SJCRH30 (cell line): ENCODE results near the gene PXDN. TPM values are rescaled to one million over a fixed set of nuclear protein-coding genes. Genes with fewer than 3 reads are reported as not detected.

Source experiments
- DNase-seq, 2 experiments: peaks; one replicate each; pipeline ENCODE4 v3.0.0-alpha.2; 2015 to 2020
- H3K27ac ChIP-seq: fragments of 250-450 bp; sonication (Bioruptor Pico); 2 replicates; pipeline ENCODE4 v1.5.1; 2020; ENCODE audit warnings: mild to moderate bottlenecking, moderate library complexity
- H3K27me3 ChIP-seq: fragments of 250-450 bp; sonication (Bioruptor Pico); 2 replicates; pipeline ENCODE4 v1.5.1; 2020; ENCODE audit warnings: mild to moderate bottlenecking, moderate library complexity
- H3K36me3 ChIP-seq: fragments of 250-450 bp; sonication (Bioruptor Pico); 2 replicates; pipeline ENCODE4 v1.5.1; 2020; ENCODE audit warnings: mild to moderate bottlenecking, moderate library complexity
- H3K4me1 ChIP-seq: fragments of 250-450 bp; sonication (Bioruptor Pico); 2 replicates; pipeline ENCODE4 v1.5.1; 2020; ENCODE audit warnings: mild to moderate bottlenecking, moderate library complexity
- H3K4me3 ChIP-seq: fragments of 250-450 bp; sonication (Bioruptor Pico); 2 replicates; pipeline ENCODE4 v1.5.1; 2020; ENCODE audit warnings: mild to moderate bottlenecking, moderate library complexity
- H3K9me3 ChIP-seq: fragments of 250-450 bp; sonication (Bioruptor Pico); replicated peaks from 2 replicates; pipeline ENCODE4 v1.5.1; 2020; ENCODE audit warnings: mild to moderate bottlenecking, moderate library complexity
- total RNA-seq: library from RNA; depleted of rRNA; stranded (reverse); fragments of >200 nt; shearing (Covaris generic); gene quantifications from 2 replicates; pipeline ENCODE4 v1.2.3, GENCODE V29; 2014; rRNA removed

Gene PXDN, protein sequence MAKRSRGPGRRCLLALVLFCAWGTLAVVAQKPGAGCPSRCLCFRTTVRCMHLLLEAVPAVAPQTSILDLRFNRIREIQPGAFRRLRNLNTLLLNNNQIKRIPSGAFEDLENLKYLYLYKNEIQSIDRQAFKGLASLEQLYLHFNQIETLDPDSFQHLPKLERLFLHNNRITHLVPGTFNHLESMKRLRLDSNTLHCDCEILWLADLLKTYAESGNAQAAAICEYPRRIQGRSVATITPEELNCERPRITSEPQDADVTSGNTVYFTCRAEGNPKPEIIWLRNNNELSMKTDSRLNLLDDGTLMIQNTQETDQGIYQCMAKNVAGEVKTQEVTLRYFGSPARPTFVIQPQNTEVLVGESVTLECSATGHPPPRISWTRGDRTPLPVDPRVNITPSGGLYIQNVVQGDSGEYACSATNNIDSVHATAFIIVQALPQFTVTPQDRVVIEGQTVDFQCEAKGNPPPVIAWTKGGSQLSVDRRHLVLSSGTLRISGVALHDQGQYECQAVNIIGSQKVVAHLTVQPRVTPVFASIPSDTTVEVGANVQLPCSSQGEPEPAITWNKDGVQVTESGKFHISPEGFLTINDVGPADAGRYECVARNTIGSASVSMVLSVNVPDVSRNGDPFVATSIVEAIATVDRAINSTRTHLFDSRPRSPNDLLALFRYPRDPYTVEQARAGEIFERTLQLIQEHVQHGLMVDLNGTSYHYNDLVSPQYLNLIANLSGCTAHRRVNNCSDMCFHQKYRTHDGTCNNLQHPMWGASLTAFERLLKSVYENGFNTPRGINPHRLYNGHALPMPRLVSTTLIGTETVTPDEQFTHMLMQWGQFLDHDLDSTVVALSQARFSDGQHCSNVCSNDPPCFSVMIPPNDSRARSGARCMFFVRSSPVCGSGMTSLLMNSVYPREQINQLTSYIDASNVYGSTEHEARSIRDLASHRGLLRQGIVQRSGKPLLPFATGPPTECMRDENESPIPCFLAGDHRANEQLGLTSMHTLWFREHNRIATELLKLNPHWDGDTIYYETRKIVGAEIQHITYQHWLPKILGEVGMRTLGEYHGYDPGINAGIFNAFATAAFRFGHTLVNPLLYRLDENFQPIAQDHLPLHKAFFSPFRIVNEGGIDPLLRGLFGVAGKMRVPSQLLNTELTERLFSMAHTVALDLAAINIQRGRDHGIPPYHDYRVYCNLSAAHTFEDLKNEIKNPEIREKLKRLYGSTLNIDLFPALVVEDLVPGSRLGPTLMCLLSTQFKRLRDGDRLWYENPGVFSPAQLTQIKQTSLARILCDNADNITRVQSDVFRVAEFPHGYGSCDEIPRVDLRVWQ (N-terminal part only)
- total RNA-seq, result 312 and 322 TPM in 2 replicates

DNA sequence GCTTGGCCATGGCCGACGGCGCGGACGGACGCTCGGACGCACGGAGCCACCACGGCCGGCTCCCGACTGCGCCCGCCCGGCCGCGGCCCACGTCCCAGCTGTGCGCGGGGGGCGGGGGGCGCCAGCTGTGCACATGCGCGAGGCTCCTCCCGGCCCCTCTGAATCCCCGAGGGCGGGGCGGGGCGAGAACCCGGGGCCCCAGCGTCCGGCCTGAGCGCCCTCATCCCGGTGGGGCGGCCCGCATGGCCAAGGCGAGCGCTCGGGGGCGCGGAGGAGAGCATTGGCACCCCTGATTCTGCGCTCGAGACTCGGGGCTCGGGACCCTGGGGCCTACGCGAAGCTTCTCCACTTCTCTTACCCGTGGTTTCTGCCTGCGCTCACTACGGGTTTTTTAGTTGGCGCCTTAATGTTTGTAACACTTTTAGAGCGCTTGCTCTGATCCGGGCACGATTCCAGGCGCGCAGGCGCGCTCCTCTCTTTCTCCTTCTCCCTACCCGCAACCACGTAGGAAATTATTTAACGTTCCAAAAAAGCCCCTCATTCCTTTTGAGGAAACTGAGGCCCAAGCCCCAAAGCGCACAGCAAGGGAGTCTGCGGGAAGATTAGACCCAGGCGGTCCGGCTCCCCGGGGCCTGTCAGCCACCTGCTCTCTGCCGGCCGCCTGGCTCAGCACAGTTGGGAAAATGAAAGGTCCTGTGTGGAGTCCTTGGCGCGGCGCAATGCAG is at the start of gene PXDN:
TSS of gene PXDN (minus strand) at position 70 of the 725 bp plus-strand sequence. CDS start at position 10, 60 bp downstream.
- peak; percentile 82 to 88 for DNase-seq
- no peaks in the 10 kb centered on the region for H3K27me3 ChIP-seq
- peaks cover 30% of the 10 kb centered on the region for H3K4me1 ChIP-seq
- H3K36me3 ChIP-seq, result peaks cover 17% of the 10 kb centered on the region
- peak within 1 kb of the TSS; percentile 93 for H3K27ac ChIP-seq
- no peaks in the 10 kb centered on the region for H3K9me3 ChIP-seq
- H3K4me3 ChIP-seq, result peak within 1 kb of the TSS; percentile 96

DNA sequence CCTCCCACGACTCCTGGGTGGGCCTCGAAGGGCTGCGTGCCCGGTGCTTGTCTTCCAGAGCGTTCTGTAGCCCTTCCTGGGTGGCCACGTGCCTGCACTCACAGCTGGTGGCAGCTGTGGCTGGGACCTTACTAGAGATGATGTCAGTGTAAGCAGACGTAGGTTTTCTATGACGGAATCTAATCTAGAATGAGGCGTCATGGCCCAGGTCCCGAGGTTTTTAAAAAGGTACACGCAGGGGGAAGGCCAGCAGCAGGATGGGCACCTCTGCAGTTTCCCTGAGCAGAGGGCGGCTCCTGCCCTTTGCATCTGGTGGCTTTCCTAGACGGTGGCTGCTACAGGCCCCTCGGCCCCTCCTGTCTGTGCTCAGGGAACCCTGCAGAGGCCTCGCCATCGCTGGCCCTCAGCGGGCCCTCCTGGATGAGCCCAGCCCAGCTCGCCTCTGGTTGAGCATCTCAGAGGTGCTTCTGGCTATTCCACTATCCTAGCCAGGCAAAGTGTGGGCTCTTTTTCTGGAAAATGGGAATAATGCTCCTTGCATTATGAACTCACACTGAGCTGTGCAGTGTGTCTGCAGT is 49.6 kb upstream of the PXDN start:
- no peaks in the 10 kb centered on the region for H3K36me3 ChIP-seq
- H3K27ac ChIP-seq, result no peak overlapping the region; the same call in 1 of the 2 replicates
- H3K9me3 ChIP-seq, result no peaks in the 10 kb centered on the region
- H3K4me3 ChIP-seq, result no peak overlapping the region
- peak; percentile 67 to 68 for DNase-seq
- H3K27me3 ChIP-seq, result no peaks in the 10 kb centered on the region
- peaks cover 38% of the 10 kb centered on the region for H3K4me1 ChIP-seq

DNA sequence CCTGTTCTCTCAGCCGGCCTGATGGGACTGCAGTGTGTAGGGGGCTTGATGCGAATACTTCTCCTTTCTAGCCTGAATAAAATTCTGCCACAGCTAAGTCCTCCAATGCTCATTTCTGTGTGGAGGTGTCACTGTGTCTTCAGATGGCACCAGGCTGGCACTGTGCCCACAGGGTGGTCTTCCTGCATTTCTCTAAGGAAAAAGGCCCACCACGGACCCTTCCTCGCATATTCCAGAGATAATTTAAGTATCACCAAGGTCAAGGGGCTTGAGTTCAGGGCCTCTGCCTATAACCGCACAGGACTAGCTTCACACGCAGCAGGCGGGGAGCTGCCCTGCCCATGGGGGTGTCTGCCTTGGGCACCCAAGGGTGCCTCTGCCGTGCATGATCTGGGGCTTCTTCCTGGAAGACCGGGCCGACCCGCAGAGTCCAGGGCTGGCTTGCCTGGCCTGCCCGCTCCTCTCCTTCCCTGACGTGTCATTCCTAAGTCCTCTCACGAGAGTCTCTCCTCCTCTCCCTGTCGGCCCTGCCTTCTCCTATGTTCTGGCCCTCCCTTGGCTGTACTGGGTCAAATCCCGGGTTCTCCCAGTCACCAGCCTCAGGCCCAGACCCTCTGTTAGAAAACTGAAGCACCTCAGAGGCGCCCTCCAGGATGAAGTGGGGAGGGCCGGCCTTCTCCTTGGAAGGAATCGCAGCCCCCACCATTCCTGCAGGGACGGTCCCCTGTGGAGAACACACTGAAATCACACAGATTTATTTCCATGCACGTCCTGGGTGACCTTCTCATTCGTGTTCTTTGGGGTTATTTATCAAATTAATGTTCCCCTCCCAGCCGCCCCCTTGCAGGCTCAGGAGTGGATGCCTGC is 48.9 kb upstream of the PXDN start:
- Histone ChIP-seq H3K4me3 (no peak overlapping the region), H3K9me3 (no peaks in the 10 kb centered on the region), H3K27ac (peak overlapping the region; percentile 95), H3K36me3 (no peaks in the 10 kb centered on the region), H3K4me1 (peaks cover 38% of the 10 kb centered on the region), H3K27me3 (no peaks in the 10 kb centered on the region)
- DNase-seq, result no peak

DNA sequence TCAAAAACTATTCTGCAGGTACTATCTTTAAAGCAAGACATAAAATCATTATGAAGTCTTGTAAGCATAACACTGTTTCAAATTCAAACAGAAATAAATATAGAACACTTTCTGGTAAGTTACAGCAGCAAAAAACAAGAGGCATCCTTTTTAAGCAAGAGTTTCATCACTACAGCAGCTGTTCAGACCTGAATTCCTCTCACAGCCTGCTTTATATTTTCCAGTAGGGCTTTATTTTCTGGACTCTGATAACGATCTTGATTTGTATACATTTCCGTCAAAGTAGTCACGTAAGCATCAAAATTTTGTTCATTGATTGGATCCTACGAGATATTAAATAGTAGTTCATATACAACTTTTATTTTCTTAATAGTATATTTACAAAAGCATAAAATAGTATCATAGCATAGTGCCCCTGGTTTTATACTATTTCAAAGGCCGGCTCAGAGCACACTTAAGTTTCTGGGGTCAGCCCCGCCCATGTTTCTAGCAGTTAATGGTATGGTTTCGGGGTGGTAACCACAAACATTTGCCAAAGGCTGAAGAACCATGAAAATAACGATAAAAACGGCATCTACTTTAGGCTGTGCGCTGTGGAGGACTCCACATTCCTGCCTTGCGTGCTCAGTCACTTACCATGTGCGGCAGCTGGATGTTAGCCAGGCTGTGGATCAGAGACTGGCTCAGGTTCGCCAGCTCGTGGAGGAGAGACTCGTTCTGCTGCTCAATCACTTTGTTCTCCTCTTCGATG is 47.5 kb upstream of the PXDN start:
- Histone ChIP-seq H3K4me1 (peaks cover 38% of the 10 kb centered on the region), H3K4me3 (peak overlapping the region; percentile 42), H3K27me3 (no peaks in the 10 kb centered on the region), H3K9me3 (no peaks in the 10 kb centered on the region), H3K27ac (peak overlapping the region; percentile 95), H3K36me3 (no peaks in the 10 kb centered on the region)
- peak; percentile 96 to 97 for DNase-seq

DNA sequence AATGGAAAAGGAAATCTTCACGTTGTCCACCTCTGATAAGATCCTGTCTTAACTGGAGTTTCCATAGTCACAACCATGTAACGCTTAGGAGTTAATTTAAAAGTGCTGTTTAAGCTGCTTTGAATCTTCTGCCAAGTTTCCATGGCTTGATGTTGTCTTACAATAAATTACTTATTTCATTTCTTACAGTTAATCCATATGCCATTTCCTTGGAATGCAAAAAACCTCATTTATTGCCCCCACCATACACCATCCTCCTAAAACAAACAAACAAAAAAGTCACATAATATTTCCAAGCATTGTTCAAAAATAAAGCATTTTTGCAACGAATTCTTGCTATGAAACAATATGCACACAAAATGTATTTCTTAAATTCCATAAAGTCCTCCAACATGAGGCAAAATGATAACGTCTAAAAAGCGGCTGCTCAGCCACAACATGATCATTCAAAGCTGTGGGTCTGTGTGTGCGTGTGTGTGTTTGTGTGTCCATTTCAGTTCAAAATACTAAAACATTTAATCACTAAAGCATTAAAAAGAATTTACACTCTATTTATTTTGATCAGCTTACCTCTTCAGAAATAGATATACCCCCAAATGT is 46.8 kb upstream of the PXDN start:
- Histone ChIP-seq H3K27me3 (no peaks in the 10 kb centered on the region), H3K9me3 (no peaks in the 10 kb centered on the region), H3K4me1 (peaks cover 38% of the 10 kb centered on the region), H3K4me3 (peak overlapping the region; percentile 42), H3K36me3 (no peaks in the 10 kb centered on the region), H3K27ac (peak overlapping the region; percentile 95)
- no peak for DNase-seq

DNA sequence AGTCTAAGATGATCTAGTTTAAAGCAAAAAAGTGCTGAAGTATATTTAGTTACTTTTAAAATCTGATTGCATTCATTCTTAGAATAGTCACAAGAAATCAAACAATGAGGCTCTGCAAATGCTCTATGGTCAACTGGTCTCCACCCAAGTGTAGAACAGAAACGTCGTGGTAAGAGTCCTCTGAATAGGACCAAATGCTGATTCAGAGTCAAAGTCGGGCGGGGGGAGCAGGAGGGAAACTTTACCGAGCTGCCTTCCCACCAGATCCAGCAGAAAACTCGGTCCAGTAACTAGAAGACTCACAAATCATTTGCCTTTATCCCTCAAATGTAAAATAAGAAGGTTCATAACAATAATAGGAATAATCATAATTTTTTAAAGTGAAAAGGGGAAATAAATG is 46.2 kb upstream of the PXDN start:
- Histone ChIP-seq H3K9me3 (no peaks in the 10 kb centered on the region), H3K27ac (peak overlapping the region; percentile 95), H3K36me3 (no peaks in the 10 kb centered on the region), H3K4me1 (peaks cover 38% of the 10 kb centered on the region), H3K4me3 (peak overlapping the region; percentile 42), H3K27me3 (no peaks in the 10 kb centered on the region)
- DNase-seq, result peak in 1 of 2 experiments; percentile 52

DNA sequence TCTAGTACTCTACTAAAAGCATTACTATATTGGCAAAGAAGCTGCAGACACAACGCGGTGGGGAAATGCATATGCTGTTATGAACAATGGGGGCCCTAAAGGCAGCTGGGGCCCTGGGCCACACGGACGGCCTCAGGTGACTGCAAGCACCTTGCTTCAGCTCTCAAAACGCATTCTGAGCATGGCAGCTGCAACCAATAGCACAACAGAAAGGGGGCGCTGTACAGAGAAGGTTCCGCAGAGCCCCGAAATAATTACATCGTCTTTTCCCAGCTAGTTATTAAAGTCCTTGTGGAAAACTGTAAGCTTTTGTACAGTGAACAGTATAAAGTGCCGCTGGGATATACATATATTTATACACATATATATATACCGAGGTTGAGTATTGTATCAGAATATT is 45.3 kb upstream of the PXDN start:
- peaks cover 33% of the 10 kb centered on the region for H3K4me1 ChIP-seq
- H3K4me3 ChIP-seq, result no peak overlapping the region
- H3K9me3 ChIP-seq, result no peaks in the 10 kb centered on the region
- no peaks in the 10 kb centered on the region for H3K27me3 ChIP-seq
- H3K27ac ChIP-seq, result no peak overlapping the region
- DNase-seq, result no peak
- no peaks in the 10 kb centered on the region for H3K36me3 ChIP-seq

DNA sequence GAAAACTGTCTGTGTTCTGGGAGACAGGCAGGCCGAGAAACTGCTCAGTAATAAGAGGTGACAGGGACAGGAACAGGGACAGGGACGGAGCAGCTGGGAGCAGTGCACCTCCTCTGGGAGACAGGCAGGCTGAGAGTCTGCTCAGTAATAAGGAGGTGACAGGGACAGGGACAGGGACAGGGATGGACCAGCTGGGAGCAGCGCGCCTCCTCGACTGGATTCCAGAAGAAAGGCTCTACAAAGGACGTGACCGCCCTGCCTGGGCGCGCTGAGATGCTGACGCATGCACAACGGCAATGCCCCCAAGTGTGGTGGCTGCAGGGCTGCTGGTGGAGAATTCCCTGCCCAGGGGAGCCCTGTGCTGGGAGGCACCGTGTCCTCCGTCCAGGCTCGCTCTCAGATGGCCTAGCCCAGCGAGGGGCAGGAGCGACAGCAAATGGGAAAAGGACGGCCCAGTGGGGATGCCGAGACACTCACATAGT is 44.2 kb upstream of the PXDN start:
- no peak for DNase-seq
- peaks cover 29% of the 10 kb centered on the region for H3K4me1 ChIP-seq
- no peak overlapping the region for H3K4me3 ChIP-seq
- H3K36me3 ChIP-seq, result no peaks in the 10 kb centered on the region
- no peak overlapping the region for H3K27ac ChIP-seq
- H3K27me3 ChIP-seq, result no peaks in the 10 kb centered on the region
- no peaks in the 10 kb centered on the region for H3K9me3 ChIP-seq

DNA sequence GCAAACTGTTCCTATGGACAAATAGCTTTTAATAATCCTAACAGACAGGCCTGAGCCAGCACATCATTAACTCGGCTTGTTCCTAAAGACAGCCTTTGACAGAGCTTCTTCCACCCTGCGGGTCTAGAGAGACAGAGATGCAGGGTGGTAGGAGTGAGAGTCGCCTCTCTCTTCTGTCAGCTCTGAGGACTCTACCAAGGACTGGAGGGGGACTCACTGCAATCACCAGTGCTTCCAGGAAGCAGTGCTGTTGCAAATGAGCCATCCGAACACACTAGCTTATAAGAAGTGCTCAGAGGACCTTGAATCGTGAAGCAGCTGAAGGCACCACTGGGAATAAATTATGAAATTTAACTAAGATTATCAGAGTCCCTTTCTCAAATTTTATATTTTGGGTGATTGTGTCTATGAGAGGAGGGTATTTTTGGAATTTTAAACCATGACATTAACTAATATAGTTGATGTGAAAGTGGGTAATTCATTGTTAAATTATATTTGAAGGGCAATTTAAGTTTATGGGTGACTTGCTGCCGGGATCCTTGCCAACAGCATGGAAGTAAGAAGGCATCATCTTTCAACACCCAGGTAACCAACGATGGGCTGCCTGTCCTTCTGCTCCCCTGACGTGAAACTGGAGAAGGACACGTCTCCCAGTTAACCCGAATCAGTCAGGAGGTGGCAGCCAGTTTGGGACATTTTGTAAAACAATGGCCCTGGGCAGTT is 43.6 kb upstream of the PXDN start:
- Histone ChIP-seq H3K9me3 (no peaks in the 10 kb centered on the region), H3K4me1 (peaks cover 29% of the 10 kb centered on the region), H3K27ac (no peak overlapping the region), H3K36me3 (no peaks in the 10 kb centered on the region), H3K27me3 (no peaks in the 10 kb centered on the region), H3K4me3 (no peak overlapping the region)
- DNase-seq, result no peak

DNA sequence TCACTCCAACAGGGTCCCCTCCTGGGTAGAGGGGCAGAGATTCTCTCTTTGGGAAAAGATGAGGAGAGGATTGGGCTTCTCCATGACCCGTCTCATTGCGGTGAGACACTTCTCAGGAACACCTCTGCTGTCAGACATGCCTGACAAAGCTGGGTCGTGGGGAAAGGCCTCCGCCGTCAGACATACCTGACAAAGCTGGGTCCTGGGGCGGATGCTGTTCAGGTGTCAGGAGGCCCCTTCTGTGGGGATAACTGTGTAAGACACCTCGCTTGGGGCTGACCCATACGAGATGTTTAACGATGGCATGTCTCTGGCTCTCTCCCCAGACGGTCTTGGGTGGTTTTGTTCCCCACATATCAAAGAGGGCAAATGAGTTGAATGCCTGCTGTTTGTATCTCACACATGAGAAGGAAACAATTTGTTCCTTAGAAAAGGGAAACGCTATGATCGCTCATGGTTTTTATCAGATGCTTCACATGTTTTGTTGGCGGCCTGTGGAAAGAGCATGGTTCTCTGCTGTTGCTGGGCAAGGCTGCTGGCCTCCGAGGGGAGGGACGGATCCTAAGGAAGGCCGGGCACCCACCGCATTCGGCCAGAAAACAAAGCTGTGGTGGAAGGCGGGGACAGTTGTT is 40.8 kb upstream of the PXDN start:
- no peaks in the 10 kb centered on the region for H3K27me3 ChIP-seq
- no peaks in the 10 kb centered on the region for H3K36me3 ChIP-seq
- no peak overlapping the region for H3K27ac ChIP-seq
- H3K9me3 ChIP-seq, result no peaks in the 10 kb centered on the region
- DNase-seq, result no peak
- H3K4me1 ChIP-seq, result peaks cover 17% of the 10 kb centered on the region
- no peak overlapping the region for H3K4me3 ChIP-seq

DNA sequence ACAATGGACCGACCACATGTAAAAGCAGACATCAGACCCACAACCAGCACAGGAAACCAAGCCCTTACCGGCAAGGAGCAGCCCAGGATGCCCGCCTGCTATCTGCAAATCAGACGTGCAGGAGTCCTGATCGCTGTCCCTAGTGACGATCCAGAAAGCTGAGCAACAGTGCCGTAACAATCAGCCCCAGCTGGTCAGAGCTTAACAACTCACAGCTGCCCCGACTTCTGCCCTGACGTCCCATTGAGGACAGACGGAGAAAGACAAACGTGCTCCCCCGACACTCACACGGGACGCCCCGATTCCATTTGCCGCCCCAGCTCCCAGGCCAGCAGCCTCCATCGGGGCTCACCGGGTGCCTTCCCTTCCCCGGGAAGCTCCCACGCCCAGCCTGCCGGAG is 39.8 kb upstream of the PXDN start:
- H3K4me3 ChIP-seq, result no peak overlapping the region
- H3K27ac ChIP-seq, result no peak overlapping the region; the same call in 1 of the 2 replicates
- no peaks in the 10 kb centered on the region for H3K27me3 ChIP-seq
- peaks cover 14% of the 10 kb centered on the region for H3K4me1 ChIP-seq
- DNase-seq, result peak; percentile 60 to 69
- no peaks in the 10 kb centered on the region for H3K36me3 ChIP-seq
- no peaks in the 10 kb centered on the region for H3K9me3 ChIP-seq
